ENCODE measurements around the gene SLC1A5.

DNA sequence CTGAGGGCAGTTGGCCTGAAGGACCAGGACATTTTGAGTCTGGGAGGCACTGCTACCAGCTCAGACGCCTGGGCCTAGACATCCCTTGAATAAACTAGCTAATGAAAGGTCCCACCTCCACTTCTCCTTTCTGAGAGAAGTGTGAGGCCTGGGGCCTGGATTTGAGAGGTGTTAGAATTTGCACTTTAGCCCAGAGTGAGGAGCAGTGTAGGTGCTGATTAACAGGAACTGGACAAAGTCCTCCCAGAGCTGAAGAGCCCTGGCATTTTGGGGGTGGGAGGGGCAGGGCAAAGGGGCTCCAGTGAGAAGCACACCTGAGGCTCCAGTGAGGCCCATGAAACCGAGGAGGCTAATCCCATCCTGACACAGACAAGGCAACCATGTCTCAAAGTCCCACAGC lies 15.2 kb upstream of the SLC1A5 start:
- TF ChIP-seq, protein P1, sequence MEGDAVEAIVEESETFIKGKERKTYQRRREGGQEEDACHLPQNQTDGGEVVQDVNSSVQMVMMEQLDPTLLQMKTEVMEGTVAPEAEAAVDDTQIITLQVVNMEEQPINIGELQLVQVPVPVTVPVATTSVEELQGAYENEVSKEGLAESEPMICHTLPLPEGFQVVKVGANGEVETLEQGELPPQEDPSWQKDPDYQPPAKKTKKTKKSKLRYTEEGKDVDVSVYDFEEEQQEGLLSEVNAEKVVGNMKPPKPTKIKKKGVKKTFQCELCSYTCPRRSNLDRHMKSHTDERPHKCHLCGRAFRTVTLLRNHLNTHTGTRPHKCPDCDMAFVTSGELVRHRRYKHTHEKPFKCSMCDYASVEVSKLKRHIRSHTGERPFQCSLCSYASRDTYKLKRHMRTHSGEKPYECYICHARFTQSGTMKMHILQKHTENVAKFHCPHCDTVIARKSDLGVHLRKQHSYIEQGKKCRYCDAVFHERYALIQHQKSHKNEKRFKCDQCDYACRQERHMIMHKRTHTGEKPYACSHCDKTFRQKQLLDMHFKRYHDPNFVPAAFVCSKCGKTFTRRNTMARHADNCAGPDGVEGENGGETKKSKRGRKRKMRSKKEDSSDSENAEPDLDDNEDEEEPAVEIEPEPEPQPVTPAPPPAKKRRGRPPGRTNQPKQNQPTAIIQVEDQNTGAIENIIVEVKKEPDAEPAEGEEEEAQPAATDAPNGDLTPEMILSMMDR (IDR thresholded peaks at IDR 0.05), result no peak
- no peak for TF ChIP-seq POLR2A (IDR thresholded peaks at IDR 0.05)

Data from testis (tissue), 2 donors.